Neural cell (in vitro differentiated cells): ENCODE data around the gene ESYT2. TPM values are rescaled to one million over a fixed set of nuclear protein-coding genes. Genes with fewer than 3 reads are reported as not detected.

Source experiments
- H2AFZ ChIP-seq: fragments of 200-600, 300-800 bp; sonication (generic), shearing (Covaris generic); 2 replicates; pipeline ENCODE4 v1.6.0; 2014; ENCODE audit warnings: low read depth, mild to moderate bottlenecking, antibody characterized with exemption, low read length, moderate library complexity
- H3F3A ChIP-seq: fragments of 200-600 bp; shearing (Covaris generic); 2 replicates; pipeline ENCODE4 v1.6.1; 2016; ENCODE audit warnings: mild to moderate bottlenecking, moderate library complexity, mixed read lengths, antibody characterized with exemption, low read length; ENCODE audit not compliant: insufficient read depth, poor library complexity, severe bottlenecking
- H3K27ac ChIP-seq: fragments of 200-600, 300-800 bp; sonication (generic), shearing (Covaris generic); 2 replicates; pipeline ENCODE4 v1.5.1; 2014; ENCODE audit warnings: mild to moderate bottlenecking, low read length, moderate library complexity
- H3K27me3 ChIP-seq: fragments of 300-800, 200-600 bp; sonication (generic), shearing (Covaris generic); 2 replicates; pipeline ENCODE4 v1.6.0; 2014; ENCODE audit warnings: mild to moderate bottlenecking, low read depth, low read length, moderate library complexity; ENCODE audit not compliant: insufficient read depth
- H3K36me3 ChIP-seq: fragments of 300-800, 200-600 bp; sonication (generic), shearing (Covaris generic); 2 replicates; pipeline ENCODE4 v1.5.1; 2014; ENCODE audit warnings: mild to moderate bottlenecking, antibody characterized with exemption, low read length, moderate library complexity; ENCODE audit not compliant: insufficient read depth
- H3K4me2 ChIP-seq: fragments of 300-800, 200-600 bp; sonication (generic), shearing (Covaris generic); 2 replicates; pipeline ENCODE4 v1.6.0; 2014; ENCODE audit warnings: mild to moderate bottlenecking, low read length
- H3K4me3 ChIP-seq: fragments of 300-800, 200-600 bp; sonication (generic), shearing (Covaris generic); 2 replicates; pipeline ENCODE4 v1.5.1; 2014; ENCODE audit warnings: mild to moderate bottlenecking, low read length, moderate library complexity
- H3K79me2 ChIP-seq: fragments of 200-600 bp; shearing (Covaris generic); replicated peaks from 2 replicates; pipeline ENCODE4 v1.6.0; 2014; ENCODE audit warnings: mild to moderate bottlenecking, low read length, moderate library complexity; ENCODE audit not compliant: insufficient read depth
- H3K9ac ChIP-seq: fragments of 300-800, 200-600 bp; sonication (generic), shearing (Covaris generic); 2 replicates; pipeline ENCODE4 v1.6.1; 2016; ENCODE audit warnings: mild to moderate bottlenecking, low read length, mixed read lengths
- H3K9me2 ChIP-seq: fragments of 200-600 bp; shearing (Covaris generic); 2 replicates; pipeline ENCODE4 v1.6.1; 2016; ENCODE audit warnings: mild to moderate bottlenecking, low read length, mixed read lengths; ENCODE audit not compliant: insufficient read depth
- H3K9me3 ChIP-seq: fragments of 200-600, 300-800 bp; sonication (generic), shearing (Covaris generic); 2 replicates; pipeline ENCODE4 v1.6.1; 2016; ENCODE audit warnings: mild to moderate bottlenecking, mixed run types, low read length, moderate library complexity, mixed read lengths
- H4K20me1 ChIP-seq: fragments of 200-600 bp; shearing (Covaris generic); 2 replicates; pipeline ENCODE4 v1.6.1; 2016; ENCODE audit warnings: mild to moderate bottlenecking, mixed run types; ENCODE audit not compliant: insufficient read depth
- CTCF ChIP-seq: fragments of 450-650 bp; IDR thresholded peaks from 2 replicates; pipeline ENCODE4 v1.5.1; 2014; ENCODE audit warnings: antibody characterized with exemption, mild to moderate bottlenecking, moderate library complexity; ENCODE audit not compliant: poor library complexity, severe bottlenecking
- EP300 ChIP-seq: fragments of 450-650 bp; conservative IDR thresholded peaks from 2 replicates; pipeline ENCODE4 v1.6.1; 2014; ENCODE audit warnings: antibody characterized with exemption, mild to moderate bottlenecking, moderate library complexity; ENCODE audit not compliant: poor library complexity, severe bottlenecking
- EZH2 ChIP-seq: fragments of 200-600, 300-800 bp; shearing (Covaris generic), sonication (generic); IDR thresholded peaks from 2 replicates; pipeline ENCODE4 v1.6.1; 2014; ENCODE audit warnings: antibody characterized with exemption, low read length, borderline replicate concordance, mild to moderate bottlenecking; ENCODE audit not compliant: insufficient read depth, poor library complexity, severe bottlenecking
- MXI1 ChIP-seq: fragments of 450-650 bp; conservative IDR thresholded peaks from 2 replicates; pipeline ENCODE4 v1.6.1; 2014; ENCODE audit warnings: antibody characterized with exemption, mild to moderate bottlenecking; ENCODE audit not compliant: poor library complexity, severe bottlenecking
- POLR2AphosphoS5 ChIP-seq: IDR thresholded peaks from 2 replicates; pipeline ENCODE4 v1.6.1; 2012
- RAD21 ChIP-seq: fragments of 450-650 bp; conservative IDR thresholded peaks from 2 replicates; pipeline ENCODE4 v1.6.1; 2014; ENCODE audit warnings: antibody characterized with exemption, mild to moderate bottlenecking, moderate library complexity
- REST ChIP-seq: IDR thresholded peaks from 2 replicates; pipeline ENCODE4 v1.6.1; 2012; ENCODE audit warnings: borderline replicate concordance
- SMC3 ChIP-seq: fragments of 450-650 bp; conservative IDR thresholded peaks from 2 replicates; pipeline ENCODE4 v1.6.1; 2014; ENCODE audit warnings: antibody characterized with exemption, mild to moderate bottlenecking, moderate library complexity; ENCODE audit not compliant: poor library complexity
- TAF1 ChIP-seq: IDR thresholded peaks from 2 replicates; pipeline ENCODE4 v1.6.1; 2012; ENCODE audit warnings: low read depth
- polyA plus RNA-seq: library from polyadenylated mRNA; depleted of rRNA; stranded (reverse); fragments of >200 nt; gene quantifications from 2 replicates; pipeline ENCODE4 v1.2.3, GENCODE V29; 2014

The ESYT2 gene
- polyA plus RNA-seq, 1 donor from 2014 or later = 23.8 TPM

DNA sequence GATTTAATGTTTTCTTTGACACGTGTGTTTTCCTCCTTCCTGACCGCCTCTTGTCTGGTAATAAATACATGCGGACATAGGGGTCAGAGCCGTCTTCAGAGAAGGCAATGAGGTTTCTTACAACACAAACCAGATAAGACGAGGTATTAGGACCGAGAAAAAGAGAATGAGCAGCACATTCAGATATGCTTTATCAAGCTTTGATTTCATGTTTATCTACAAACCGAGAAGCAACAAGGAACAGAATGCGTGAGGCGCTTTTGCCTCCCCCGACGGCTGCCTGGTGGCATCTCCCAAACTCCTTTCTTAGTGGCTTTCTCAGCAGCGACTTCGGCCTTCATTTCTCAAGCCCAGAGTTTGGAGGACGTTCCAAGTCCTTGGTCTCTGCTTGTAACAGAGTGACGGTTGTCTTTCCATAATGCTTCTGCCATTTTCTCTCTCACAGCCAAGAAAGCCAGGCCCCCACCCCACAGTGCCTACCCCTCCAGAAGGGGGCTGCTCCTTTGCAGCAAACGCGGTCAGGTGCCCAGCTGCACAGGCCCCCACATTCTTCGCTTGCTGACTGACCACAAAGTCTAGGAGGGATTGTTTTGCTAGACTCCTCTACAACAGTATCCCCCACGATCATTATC is 92.1 kb downstream of the ESYT2 start:
- TF ChIP-seq TAF1 (no peak), EP300 (no peak), SMC3 (no peak), EZH2 (no peak), CTCF (no peak), POLR2AphosphoS5 (no peak), MXI1 (no peak), REST (no peak), RAD21 (no peak)
- H3F3A ChIP-seq = no peaks in the 10 kb centered on the region

DNA sequence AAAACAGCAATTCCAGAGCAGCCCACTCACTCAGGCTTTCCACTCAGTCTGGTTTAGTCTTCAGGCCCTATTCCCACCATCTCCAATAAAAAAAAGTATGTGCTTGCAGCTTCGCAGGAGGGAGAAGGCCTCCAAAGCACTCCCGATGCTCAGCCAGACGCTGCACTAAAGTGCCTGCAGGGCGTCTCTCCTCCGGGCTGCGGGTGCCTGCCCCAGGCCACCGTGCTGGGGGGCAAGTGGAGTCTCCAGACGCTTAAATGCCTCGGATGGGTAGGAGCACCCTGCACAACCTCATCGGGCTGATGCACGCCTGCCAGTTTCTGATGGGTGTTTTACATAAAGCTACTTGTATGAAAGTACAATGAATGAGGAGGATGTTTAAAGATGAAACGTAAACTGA is 93.4 kb downstream of the ESYT2 start:
- no peaks in the 10 kb centered on the region for H3K9me2 ChIP-seq
- no peaks in the 10 kb centered on the region for H3K27me3 ChIP-seq
- H3K79me2 ChIP-seq = no peaks in the 10 kb centered on the region
- no peaks in the 10 kb centered on the region for H4K20me1 ChIP-seq
- H3K9ac ChIP-seq = no peak overlapping the region
- no peaks in the 10 kb centered on the region for H3K9me3 ChIP-seq
- no peaks in the 10 kb centered on the region for H3F3A ChIP-seq
- H2AFZ ChIP-seq = no peak overlapping the region
- H3K4me3 ChIP-seq = no peak overlapping the region
- no peaks in the 10 kb centered on the region for H3K36me3 ChIP-seq
- no peak overlapping the region for H3K27ac ChIP-seq
- no peak for TF ChIP-seq CTCF
- TF ChIP-seq EZH2 = no peak
- no peak for TF ChIP-seq MXI1
- no peak for TF ChIP-seq TAF1
- TF ChIP-seq SMC3 = no peak
- no peak for TF ChIP-seq EP300
- no peak for TF ChIP-seq RAD21
- TF ChIP-seq REST = no peak
- TF ChIP-seq POLR2AphosphoS5 = no peak
- no peak overlapping the region for H3K4me2 ChIP-seq

More for the DNA sequence above, 92.1 kb downstream of the ESYT2 start:
- no peaks in the 10 kb centered on the region for H3K36me3 ChIP-seq
- no peaks in the 10 kb centered on the region for H3K9me2 ChIP-seq
- no peaks in the 10 kb centered on the region for H4K20me1 ChIP-seq
- H3K4me3 ChIP-seq = no peak overlapping the region
- H3K79me2 ChIP-seq = no peaks in the 10 kb centered on the region
- H3K9me3 ChIP-seq = no peaks in the 10 kb centered on the region
- no peaks in the 10 kb centered on the region for H3K27me3 ChIP-seq
- no peak overlapping the region for H2AFZ ChIP-seq
- no peak overlapping the region for H3K9ac ChIP-seq
- no peak overlapping the region for H3K27ac ChIP-seq
- H3K4me2 ChIP-seq = no peak overlapping the region
